Skin of body (tissue), 2 donors: ENCODE measurements around the gene PTPRJ. TPM values are rescaled to one million over a fixed set of nuclear protein-coding genes. Genes with fewer than 3 reads are reported as not detected.

ENCODE experiments used
- DNase-seq: peaks from one replicate; lab custom pipeline; 2025; lab: John Stamatoyannopoulos, UW
- total RNA-seq: library from RNA; depleted of rRNA; stranded (reverse); fragments of >200 nt; gene quantifications from one replicate; pipeline ENCODE4 v1.2.3, GENCODE V29; 2014

The PTPRJ gene
- total RNA-seq, 1 donor from 2014 or later, result 8.1 TPM

GRCh38 chr11:48063424-48063978 lies 83.1 kb downstream of the PTPRJ start:
- DNase-seq, result peak; percentile 88

- no peak for DNase-seq
Observed at GRCh38 chr11:48064306-48064705, 83.9 kb downstream of the PTPRJ start.

- DNase-seq, result no peak
Observed at GRCh38 chr11:48066881-48067800, 86.8 kb downstream of the PTPRJ start.

DNA sequence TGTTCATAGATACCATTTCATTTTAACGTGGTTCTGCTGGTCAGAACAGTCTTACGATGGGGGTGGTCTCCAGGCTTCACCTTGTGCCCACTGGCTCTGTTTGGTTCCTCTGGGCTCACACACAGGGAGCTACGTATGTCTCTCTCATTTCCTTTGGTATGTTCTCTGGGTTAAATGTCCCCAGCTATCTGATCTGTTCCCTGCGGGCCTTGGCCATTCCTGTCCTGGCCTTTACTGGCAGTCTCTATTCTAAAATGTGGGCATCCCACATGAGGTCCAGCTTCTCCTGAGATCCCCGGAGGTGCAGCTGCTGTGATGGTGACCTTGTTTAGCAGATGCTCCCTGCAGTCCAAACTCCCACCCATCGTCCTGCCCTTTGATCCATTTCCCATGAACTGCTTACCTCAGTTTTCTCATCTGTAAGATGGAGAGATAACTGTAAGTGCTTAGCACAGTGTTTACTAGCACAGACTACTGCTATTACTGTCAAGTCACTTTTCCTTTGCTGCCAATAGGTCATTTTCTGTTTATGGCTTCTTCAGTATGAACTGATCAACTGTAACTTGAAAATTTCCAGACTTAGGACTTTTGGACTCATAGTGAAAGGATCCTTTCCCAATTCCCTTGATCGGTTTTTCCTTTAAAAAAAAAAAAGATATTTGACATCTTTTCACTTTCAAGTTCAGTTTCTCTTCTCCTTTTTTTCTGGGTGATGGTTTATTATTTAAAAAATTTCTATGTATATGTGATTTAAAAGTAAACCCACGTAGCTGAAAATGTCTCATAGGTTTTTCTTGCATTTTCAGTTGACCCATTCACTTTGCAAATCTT lies 92.9 kb downstream of the PTPRJ start:
- DNase-seq, result no peak

DNA sequence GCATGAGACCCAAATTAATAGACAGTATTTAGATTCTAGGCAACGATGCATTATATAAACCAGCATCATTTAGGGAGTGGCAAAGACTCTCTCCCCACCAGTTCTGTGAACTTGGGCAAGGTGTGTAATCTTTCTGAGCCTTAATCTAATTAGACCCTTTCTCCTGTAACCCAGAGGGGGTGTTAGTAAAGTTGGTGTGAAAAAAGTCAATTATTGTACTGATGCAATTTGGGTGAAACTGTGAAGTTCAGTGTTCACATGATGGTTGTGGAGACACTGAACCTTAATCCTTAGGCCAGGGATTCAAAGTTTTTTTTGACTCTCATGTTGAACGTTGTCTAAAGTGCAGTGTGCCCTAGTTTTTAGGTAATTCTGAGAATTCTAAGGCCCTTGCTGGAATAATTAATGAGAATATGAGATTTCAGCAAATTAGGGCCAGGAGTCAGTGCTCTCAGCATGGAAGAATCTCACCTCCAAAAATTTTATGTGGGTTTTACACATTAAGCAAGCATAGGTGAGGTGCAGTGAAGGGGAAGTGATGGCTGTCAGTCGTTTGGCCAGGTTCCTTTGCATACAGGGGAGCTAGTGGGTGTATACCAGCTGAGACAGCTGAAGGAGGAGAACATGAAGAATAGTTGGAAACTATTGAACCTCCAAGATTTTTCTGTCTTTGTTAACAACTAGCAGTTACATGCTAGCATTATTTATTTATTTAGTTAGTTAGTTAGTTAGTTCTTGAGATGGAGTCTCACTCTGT lies 94.2 kb downstream of the PTPRJ start:
- DNase-seq, result no peak

- no peak for DNase-seq
Observed at GRCh38 chr11:48075637-48076036, 95.3 kb downstream of the PTPRJ start.

DNA sequence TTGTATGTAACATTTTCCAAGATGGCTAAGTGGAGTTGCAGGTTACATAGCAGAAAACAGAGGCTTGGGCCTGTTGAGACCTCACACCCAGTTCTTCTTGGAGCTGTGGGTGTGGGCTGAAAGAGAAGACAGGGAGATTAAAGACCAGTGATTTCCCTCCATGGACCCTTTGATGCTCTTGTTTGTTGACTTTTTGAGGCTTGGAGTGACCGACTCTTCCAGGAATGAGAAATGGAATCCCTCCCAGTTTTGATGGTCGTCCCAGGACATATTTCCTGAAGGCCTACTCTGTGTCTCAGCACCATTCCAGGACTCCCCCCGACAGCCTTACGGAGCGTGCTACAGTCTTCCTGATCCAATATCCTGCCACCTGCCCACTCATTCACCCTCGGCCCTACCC lies 96.9 kb downstream of the PTPRJ start:
- no peak for DNase-seq

DNA sequence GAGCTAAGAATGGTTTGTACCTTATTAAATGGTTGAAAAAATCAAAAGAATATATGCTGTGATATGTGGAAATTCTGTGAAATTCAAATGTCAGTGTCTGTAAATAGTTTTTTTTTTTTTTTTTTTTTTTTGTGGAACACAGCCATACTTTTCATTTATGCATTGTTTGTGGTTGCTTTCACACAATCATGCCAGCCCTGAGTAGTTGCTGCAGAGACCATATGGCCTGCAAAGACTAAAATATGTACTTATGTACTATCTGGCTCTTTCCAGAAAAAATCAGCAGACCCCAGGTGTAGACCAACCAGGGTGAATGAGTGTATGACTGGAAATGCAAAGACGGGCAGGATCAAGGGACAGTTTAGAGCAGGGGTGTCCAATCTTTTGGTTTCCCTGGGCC lies 98.3 kb downstream of the PTPRJ start:
- DNase-seq, result peak; percentile 22

- no peak for DNase-seq
Observed at GRCh38 chr11:48079596-48079995, 99.2 kb downstream of the PTPRJ start.

- no peak for DNase-seq
Observed at GRCh38 chr11:48080301-48080861, 100.0 kb downstream of the PTPRJ start.

- no peak for DNase-seq
Observed at GRCh38 chr11:48081151-48082010, 101.0 kb downstream of the PTPRJ start.

DNA sequence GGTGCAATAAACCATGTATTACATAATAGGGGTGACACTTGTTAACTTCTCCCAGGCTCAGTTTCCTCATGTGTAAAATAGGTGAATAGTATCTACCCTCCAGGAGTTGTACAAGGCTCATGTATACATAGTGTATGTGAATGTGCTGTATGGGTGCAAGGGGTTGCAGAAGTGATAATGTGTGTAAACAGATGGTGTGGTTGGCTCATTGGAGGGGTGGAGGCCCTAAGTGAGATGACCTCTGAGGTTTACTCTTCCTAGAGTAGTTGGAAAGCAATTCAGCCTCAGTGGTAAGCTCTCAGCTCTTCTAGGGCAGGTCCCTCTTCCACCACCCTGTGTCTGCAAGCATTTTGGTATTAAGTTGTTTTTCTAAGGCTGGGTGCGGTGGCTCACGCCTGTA lies 102.4 kb downstream of the PTPRJ start:
- DNase-seq, result no peak

- no peak for DNase-seq
Observed at GRCh38 chr11:48083421-48083820, 103.1 kb downstream of the PTPRJ start.

GRCh38 chr11:48085688-48086087 lies 105.3 kb downstream of the PTPRJ start:
- no peak for DNase-seq

- DNase-seq, result no peak
Observed at GRCh38 chr11:48087422-48087821, 107.1 kb downstream of the PTPRJ start.

- DNase-seq, result no peak
Observed at GRCh38 chr11:48087974-48088681, 107.8 kb downstream of the PTPRJ start.

DNA sequence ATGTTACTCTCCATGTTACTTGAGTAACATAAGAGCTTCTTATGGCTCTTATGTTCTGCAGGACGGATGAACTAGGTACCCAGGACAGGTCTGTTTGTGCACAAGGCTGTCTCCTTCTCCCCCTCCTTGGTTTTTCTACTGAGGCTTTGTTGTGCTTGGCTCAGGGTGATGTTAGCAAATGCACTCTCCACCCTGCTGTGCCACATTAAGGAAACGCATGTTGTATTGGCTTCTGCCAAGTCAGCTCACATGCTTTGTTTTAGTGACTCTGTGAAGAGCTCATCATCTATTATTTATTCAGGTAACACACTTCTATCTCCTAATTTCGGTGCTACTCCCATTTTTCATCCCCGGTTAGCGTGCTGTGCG lies 108.3 kb downstream of the PTPRJ start:
- DNase-seq, result no peak

DNA sequence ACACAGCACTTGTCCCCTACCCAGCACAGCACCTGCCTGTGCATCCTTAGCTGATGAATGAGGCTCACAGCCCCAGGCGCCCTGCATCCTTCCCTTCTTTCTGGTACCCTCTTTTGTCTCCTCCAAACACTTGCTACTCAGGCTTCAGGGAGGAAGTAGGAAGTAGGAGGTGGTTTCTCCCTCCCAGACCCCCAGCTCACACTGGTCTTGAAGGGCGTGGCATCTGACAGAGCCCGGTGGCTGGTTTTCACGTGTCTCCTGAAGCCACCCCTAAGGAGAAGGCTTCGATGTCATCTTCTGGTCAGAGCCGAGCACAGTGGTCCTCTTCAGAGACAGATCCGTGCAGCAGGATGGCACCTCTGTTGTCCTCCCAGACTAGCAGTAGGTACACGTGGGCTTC lies 109.8 kb downstream of the PTPRJ start:
- DNase-seq, result no peak

DNA sequence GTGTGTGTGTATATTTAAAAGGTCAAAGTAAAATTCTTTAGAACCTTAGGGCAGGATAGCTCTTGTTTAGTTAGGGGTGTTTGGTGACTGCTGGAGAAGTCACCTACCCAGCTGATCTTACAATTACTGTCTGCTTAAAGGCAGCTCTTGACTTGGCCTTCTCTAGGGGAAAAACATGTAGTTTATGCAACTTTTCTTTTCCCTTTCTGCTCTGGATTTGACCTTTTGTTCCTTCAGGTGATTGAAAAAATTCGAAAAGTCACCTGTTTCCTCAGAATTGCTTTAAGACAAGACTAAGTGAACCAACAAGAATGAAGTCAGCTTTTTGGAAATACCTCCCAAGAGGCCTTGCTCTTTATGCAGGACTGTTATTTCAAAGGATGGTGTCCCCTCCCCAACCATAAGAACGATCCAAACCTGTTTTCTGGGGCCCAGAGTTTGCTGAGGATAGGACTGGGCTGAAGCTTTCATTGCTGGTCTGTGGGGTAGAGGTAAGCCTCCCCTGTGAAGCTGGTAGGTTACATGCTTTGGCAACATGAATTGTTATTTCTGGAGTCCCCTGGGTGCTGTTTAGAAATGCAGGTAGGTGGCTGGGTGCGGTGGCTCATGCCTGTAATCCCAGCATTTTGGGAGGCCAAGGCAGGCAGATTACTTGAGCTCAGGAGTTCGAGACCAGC lies 111.2 kb downstream of the PTPRJ start:
- DNase-seq, result no peak
